Measurements from ENCODE around the gene CD151.

- TF ChIP-seq CTCF (IDR thresholded peaks at IDR 0.05) = no peak
- TF ChIP-seq POLR2A (IDR thresholded peaks at IDR 0.05) = no peak
Observed at GRCh38 chr11:858053-858761, 25.5 kb downstream of the CD151 start.

All from gastroesophageal sphincter (tissue), 3 donors.